GM21390 (cell line): ENCODE measurements around the gene IKZF4.

Experiments used
- ATAC-seq: cut with Tn5 transposase; IDR thresholded peaks from one replicate; pipeline ENCODE4 v1.9.1; 2021; ENCODE audit not compliant: unreplicated experiment

Gene IKZF4

DNA sequence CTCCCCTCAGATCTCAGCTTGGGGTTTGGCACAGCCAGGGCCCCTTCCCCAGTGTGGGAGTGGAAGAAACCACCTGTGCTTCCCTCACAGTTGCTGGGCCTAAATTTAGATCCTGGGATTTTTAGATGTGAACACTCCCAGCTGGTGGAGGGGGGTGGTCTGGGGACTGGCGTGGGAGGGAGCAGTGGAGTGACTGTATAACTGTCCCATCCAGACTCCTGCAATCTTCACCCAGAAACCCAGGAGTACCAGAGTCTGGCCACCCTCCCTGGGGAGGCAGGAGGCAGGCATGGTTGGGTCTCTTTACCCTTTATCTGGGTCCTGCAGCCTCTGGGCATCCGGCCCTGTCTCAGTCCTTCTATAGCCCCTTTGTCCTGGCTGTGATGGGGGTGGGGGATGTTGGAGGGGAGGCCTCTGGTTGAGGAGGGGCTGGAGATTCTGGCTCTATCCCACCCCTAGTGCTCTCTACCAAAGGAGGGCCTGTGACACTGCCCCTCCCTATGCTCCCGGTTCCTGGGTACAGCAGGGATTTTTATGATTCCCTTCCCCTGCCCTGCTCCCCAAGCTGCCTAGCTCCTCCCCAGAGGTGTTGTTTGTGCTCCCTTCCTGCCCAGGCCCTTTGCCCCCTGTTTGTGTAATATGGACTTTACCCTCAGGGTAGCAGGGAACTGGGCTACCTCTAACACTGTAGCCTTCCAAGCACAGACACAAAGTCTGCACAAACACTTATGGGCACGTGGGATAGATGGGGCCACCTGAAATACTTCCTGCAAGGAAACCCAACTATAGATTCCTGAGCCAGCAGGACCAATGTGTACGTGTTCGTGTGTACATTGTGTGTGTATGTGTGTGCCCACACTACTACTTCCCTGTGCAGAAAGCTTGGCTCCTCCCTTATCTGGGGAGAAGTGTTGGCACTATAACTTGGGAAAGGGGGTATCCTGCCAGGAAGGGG lies 60.8 kb downstream of the IKZF4 start:
- ATAC-seq, result no peak

DNA sequence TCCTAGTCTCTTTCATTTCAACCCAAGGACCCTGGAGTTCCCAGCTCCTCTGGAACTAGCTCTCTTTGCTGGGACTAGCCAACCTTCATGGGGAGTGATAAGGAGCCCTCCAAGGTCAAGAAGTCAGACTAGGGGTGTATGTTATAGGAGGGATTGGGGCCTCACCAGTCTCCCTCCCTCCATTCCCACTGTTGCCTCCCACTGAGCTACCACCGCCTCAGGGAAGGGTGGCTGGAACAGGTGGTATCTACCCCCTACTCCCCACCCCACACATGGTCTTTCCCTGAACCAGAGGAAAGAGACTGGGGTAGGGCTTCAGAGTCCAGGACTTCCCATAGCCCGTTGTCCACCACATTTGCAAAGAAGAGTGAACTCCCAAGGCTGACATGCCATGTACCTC lies 61.5 kb downstream of the IKZF4 start:
- ATAC-seq, result no peak

DNA sequence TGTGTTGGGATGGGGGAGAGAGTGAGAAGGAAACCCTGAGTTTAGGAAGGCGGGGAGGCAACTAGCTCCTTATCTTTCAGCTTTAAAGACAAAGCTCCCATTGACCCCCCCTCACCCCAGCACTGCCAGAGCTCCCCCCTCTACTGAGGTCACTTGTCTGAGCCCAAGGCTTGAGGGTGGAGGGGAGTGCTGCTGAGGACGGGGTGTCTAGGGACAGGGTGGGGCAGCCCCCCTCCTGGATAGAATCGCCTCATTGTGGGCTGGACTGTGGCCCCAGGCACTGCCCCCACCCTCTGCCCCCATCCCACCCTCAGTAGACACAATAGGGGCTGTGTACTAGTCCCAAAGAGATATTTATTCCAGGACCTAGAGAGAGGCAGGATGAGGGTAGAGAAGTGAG lies 62.1 kb downstream of the IKZF4 start:
- no peak for ATAC-seq

DNA sequence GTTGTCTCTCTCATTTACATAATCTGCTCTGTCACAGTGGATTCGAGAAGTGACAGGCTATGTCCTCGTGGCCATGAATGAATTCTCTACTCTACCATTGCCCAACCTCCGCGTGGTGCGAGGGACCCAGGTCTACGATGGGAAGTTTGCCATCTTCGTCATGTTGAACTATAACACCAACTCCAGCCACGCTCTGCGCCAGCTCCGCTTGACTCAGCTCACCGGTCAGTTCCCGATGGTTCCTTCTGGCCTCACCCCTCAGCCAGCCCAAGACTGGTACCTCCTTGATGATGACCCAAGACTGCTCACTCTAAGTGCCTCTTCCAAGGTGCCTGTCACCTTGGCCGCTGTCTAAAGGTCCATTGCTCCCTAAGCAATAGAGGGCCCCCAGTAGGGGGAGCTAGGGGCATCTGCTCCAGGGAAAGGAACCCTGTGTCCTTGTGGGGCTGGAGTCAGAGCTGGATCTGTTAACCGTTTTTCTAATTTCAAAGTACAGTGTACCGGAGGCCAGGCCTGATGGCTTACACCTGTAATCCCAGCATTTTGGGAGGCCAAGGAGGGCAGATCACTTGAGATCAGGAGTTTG lies 64.2 kb downstream of the IKZF4 start:
- ATAC-seq, result no peak

DNA sequence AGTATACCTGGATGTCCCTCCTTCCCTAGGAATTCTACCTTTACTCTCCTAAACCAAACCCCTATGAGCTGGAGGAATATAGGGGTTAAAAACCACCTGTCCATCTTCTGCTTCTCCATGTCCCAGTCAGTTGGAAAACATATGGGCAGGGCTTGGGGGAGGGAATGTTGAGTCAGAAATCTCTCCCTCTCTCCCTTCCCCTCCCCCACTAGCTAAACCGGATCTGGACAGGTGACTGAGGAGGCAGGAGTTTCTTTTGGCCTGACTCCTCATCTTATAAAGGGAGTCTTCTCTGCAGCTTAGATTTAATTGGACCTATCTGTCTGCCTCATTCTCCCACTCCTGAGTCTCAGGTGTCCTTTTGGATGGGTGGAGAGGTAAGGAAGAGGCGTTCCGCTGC lies 65.3 kb downstream of the IKZF4 start:
- ATAC-seq, result no peak

DNA sequence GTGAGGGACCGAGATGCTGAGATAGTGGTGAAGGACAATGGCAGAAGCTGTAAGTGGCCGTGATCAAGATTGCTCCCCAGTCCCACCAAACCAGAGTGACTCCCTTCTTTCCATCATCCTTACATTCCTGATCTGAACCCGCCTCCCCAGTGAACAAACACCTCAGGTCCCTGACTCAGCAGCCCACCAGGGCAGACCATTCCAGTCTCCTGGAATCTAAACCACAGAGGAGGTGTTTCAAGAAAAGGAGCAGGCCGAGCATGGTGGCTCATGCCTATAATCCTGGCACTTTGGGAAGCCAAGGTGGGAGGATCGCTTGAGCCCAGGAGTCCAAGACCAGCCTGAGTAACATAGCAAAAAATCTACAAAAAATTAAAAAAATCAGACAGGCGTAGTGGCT lies 65.8 kb downstream of the IKZF4 start:
- ATAC-seq, result no peak

DNA sequence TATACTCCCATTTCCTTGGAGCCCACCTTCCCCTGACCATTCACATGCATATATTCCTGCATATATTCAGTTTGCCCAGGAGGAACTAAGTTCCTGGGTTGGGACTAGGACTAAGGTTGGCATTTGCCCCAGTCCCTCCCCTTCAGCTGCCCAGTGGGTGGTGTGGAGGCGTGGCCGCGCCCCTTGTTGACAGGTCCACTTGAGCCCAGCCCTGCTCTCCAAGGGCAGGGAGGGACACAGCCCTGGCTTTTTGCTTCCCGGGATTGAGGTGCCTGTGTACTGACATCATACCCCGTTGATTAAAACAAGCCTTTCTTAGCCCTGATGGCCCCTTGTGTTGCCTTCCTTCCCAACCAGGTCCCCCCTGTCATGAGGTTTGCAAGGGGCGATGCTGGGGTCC lies 66.4 kb downstream of the IKZF4 start:
- no peak for ATAC-seq
